T-helper 17 cell (primary cell): ENCODE results near the gene ODC1. TPM values are rescaled to one million over a fixed set of nuclear protein-coding genes. Genes with fewer than 3 reads are reported as not detected.
"Not testable (repeated sequence)": the region's sequence is repeated elsewhere in the genome, so short reads cannot be mapped to it uniquely, and the experiment has no call there.

Experiments
- ATAC-seq: fragments of 150-1000 bp; cut with Tn5 transposase; 2 replicates; pipeline ENCODE4 v1.10.0; 2021; ENCODE audit warnings: mild to moderate bottlenecking, moderate library complexity
- DNase-seq, 3 donors: peaks; one replicate each; pipeline versions ENCODE4 v3.0.0 to v3.0.0-alpha.2; 2020 to 2021
- H3K9me3 ChIP-seq: one replicate; pipeline ENCODE4 v1.7.0; 2013; ENCODE audit warnings: low read length, mild to moderate bottlenecking; ENCODE audit not compliant: control insufficient read depth, poor library complexity, severe bottlenecking
- H3K27ac Mint-ChIP-seq: one replicate; pipeline ENCODE4 v1.8.0; 2022; ENCODE audit warnings: mild to moderate bottlenecking, moderate library complexity, mixed read lengths
- H3K27me3 Mint-ChIP-seq: one replicate; pipeline ENCODE4 v1.8.0; 2022; ENCODE audit warnings: mixed read lengths
- H3K36me3 Mint-ChIP-seq: one replicate; pipeline ENCODE4 v1.8.0; 2022; ENCODE audit warnings: low read depth, mixed read lengths
- H3K4me1 Mint-ChIP-seq: one replicate; pipeline ENCODE4 v1.8.0; 2022; ENCODE audit warnings: mild to moderate bottlenecking, mixed read lengths
- H3K4me3 Mint-ChIP-seq: one replicate; pipeline ENCODE4 v1.8.0; 2022; ENCODE audit warnings: mild to moderate bottlenecking, moderate library complexity, mixed read lengths
- total RNA-seq, 4 donors: library from RNA in 2 of 4; stranded (reverse) in 2 of 4; gene quantifications; one replicate each; pipeline ENCODE4 v1.2.3 and lab custom pipeline; 2022 to 2026

The ODC1 gene
- total RNA-seq, 2 donors from 2014 or later, result 118 to 149 TPM

- ATAC-seq, H3K27me3 Mint-ChIP-seq, H3K4me3 Mint-ChIP-seq, H3K9me3 ChIP-seq, H3K27ac Mint-ChIP-seq, DNase-seq: not testable (repeated sequence)
- peaks cover 13% of the 10 kb centered on the region for H3K4me1 Mint-ChIP-seq
- H3K36me3 Mint-ChIP-seq, result peaks cover 16% of the 10 kb centered on the region
Observed at GRCh38 chr2:10442469-10443126, 5.5 kb downstream of the ODC1 start.

- DNase-seq, result no peak
- H3K4me3 Mint-ChIP-seq, result no peak overlapping the region
- no peak for ATAC-seq
- H3K27me3 Mint-ChIP-seq, result no peaks in the 10 kb centered on the region
- no peaks in the 10 kb centered on the region for H3K9me3 ChIP-seq
- H3K27ac Mint-ChIP-seq, result no peak overlapping the region
- H3K4me1 Mint-ChIP-seq, result peaks cover 8% of the 10 kb centered on the region
- peaks cover 16% of the 10 kb centered on the region for H3K36me3 Mint-ChIP-seq
Observed at GRCh38 chr2:10441948-10442347, 6.2 kb downstream of the ODC1 start.

- H3K9me3 ChIP-seq, result no peaks in the 10 kb centered on the region
- H3K27ac Mint-ChIP-seq, result no peak overlapping the region
- peaks cover 8% of the 10 kb centered on the region for H3K4me1 Mint-ChIP-seq
- no peaks in the 10 kb centered on the region for H3K27me3 Mint-ChIP-seq
- H3K4me3 Mint-ChIP-seq, result no peak overlapping the region
- H3K36me3 Mint-ChIP-seq, result peaks cover 16% of the 10 kb centered on the region
- ATAC-seq, result no peak
- DNase-seq, result no peak
Observed at GRCh38 chr2:10440736-10441135, 7.4 kb downstream of the ODC1 start.

GRCh38 chr2:10439971-10440370 is 8.2 kb downstream of the ODC1 start:
- ATAC-seq, result peak; percentile 22
- peaks cover 9% of the 10 kb centered on the region for H3K4me1 Mint-ChIP-seq
- no peaks in the 10 kb centered on the region for H3K9me3 ChIP-seq
- H3K27me3 Mint-ChIP-seq, result no peaks in the 10 kb centered on the region
- H3K36me3 Mint-ChIP-seq, result peaks cover 16% of the 10 kb centered on the region
- no peak overlapping the region for H3K4me3 Mint-ChIP-seq
- DNase-seq, result no peak
- H3K27ac Mint-ChIP-seq, result no peak overlapping the region

- no peak for DNase-seq
- H3K36me3 Mint-ChIP-seq, result peaks cover 14% of the 10 kb centered on the region
- no peaks in the 10 kb centered on the region for H3K9me3 ChIP-seq
- peaks cover 5% of the 10 kb centered on the region for H3K4me1 Mint-ChIP-seq
- peak; percentile 6 for ATAC-seq
- H3K4me3 Mint-ChIP-seq, result no peak overlapping the region
- H3K27ac Mint-ChIP-seq, result no peak overlapping the region
- no peaks in the 10 kb centered on the region for H3K27me3 Mint-ChIP-seq
Observed at GRCh38 chr2:10439185-10439879, 8.8 kb downstream of the ODC1 start.

GRCh38 chr2:10438688-10439087 is 9.4 kb downstream of the ODC1 start:
- Mint-ChIP-seq H3K4me1 (peaks cover 3% of the 10 kb centered on the region), H3K27me3 (no peaks in the 10 kb centered on the region), H3K36me3 (peaks cover 11% of the 10 kb centered on the region), H3K4me3 (no peak overlapping the region), H3K27ac (no peak overlapping the region)
- ATAC-seq (no peak), DNase-seq (no peak)
- no peaks in the 10 kb centered on the region for H3K9me3 ChIP-seq

GRCh38 chr2:10437806-10438205 is 10.3 kb downstream of the ODC1 start:
- H3K9me3 ChIP-seq, result no peaks in the 10 kb centered on the region
- Mint-ChIP-seq H3K27me3 (peaks cover 6% of the 10 kb centered on the region), H3K4me3 (no peak overlapping the region), H3K36me3 (peaks cover 12% of the 10 kb centered on the region), H3K4me1 (peaks cover 10% of the 10 kb centered on the region), H3K27ac (peak overlapping the region; percentile 80)
- ATAC-seq (no peak), DNase-seq (no peak)

GRCh38 chr2:10436583-10437110 is 11.5 kb downstream of the ODC1 start:
- H3K9me3 ChIP-seq, result no peaks in the 10 kb centered on the region
- H3K36me3 Mint-ChIP-seq, result peaks cover 7% of the 10 kb centered on the region
- no peak overlapping the region for H3K4me3 Mint-ChIP-seq
- peaks cover 15% of the 10 kb centered on the region for H3K4me1 Mint-ChIP-seq
- ATAC-seq (no peak), DNase-seq (no peak)
- no peak overlapping the region for H3K27ac Mint-ChIP-seq
- peaks cover 6% of the 10 kb centered on the region for H3K27me3 Mint-ChIP-seq

GRCh38 chr2:10435820-10436204 is 12.3 kb downstream of the ODC1 start:
- no peak for ATAC-seq
- H3K4me1 Mint-ChIP-seq, result peaks cover 20% of the 10 kb centered on the region
- no peaks in the 10 kb centered on the region for H3K9me3 ChIP-seq
- H3K36me3 Mint-ChIP-seq, result peaks cover 7% of the 10 kb centered on the region
- peaks cover 6% of the 10 kb centered on the region for H3K27me3 Mint-ChIP-seq
- H3K4me3 Mint-ChIP-seq, result no peak overlapping the region
- no peak for DNase-seq
- no peak overlapping the region for H3K27ac Mint-ChIP-seq

- H3K27me3 Mint-ChIP-seq, result peaks cover 6% of the 10 kb centered on the region
- H3K9me3 ChIP-seq, result no peaks in the 10 kb centered on the region
- H3K4me3 Mint-ChIP-seq, result no peak overlapping the region
- DNase-seq, result peak; percentile 46 to 63 (median 59)
- no peak overlapping the region for H3K27ac Mint-ChIP-seq
- peaks cover 20% of the 10 kb centered on the region for H3K4me1 Mint-ChIP-seq
- peaks cover 7% of the 10 kb centered on the region for H3K36me3 Mint-ChIP-seq
- peak; percentile 62 for ATAC-seq
Observed at GRCh38 chr2:10434886-10435819, 13.0 kb downstream of the ODC1 start.

GRCh38 chr2:10433947-10434885 is 13.9 kb downstream of the ODC1 start:
- H3K9me3 ChIP-seq, result no peaks in the 10 kb centered on the region
- peak overlapping the region; percentile 89 for H3K4me3 Mint-ChIP-seq
- H3K4me1 Mint-ChIP-seq, result peaks cover 20% of the 10 kb centered on the region
- no peak for ATAC-seq
- H3K27ac Mint-ChIP-seq, result peak overlapping the region; percentile 29
- peaks cover 6% of the 10 kb centered on the region for H3K27me3 Mint-ChIP-seq
- peaks cover 5% of the 10 kb centered on the region for H3K36me3 Mint-ChIP-seq
- DNase-seq, result no peak

- H3K9me3 ChIP-seq, result no peaks in the 10 kb centered on the region
- ATAC-seq (no peak), DNase-seq (no peak)
- H3K27me3 Mint-ChIP-seq, result peaks cover 6% of the 10 kb centered on the region
- peak overlapping the region; percentile 29 for H3K27ac Mint-ChIP-seq
- peaks cover 20% of the 10 kb centered on the region for H3K4me1 Mint-ChIP-seq
- H3K36me3 Mint-ChIP-seq, result peaks cover 5% of the 10 kb centered on the region
- peak overlapping the region; percentile 89 for H3K4me3 Mint-ChIP-seq
Observed at GRCh38 chr2:10433264-10433946, 14.7 kb downstream of the ODC1 start.
